HG03558 (cell line): Measurements from ENCODE around the gene TMEM252.

Experiments used
- ATAC-seq: cut with Tn5 transposase; IDR thresholded peaks from one replicate; pipeline ENCODE4 v1.9.1; 2021; ENCODE audit warnings: moderate number of reproducible peaks; ENCODE audit not compliant: unreplicated experiment; ENCODE audit errors: extremely low read depth

The TMEM252 gene

GRCh38 chr9:68545033-68545705, 4.5 kb upstream of the TMEM252 start:
- ATAC-seq, result no peak

DNA sequence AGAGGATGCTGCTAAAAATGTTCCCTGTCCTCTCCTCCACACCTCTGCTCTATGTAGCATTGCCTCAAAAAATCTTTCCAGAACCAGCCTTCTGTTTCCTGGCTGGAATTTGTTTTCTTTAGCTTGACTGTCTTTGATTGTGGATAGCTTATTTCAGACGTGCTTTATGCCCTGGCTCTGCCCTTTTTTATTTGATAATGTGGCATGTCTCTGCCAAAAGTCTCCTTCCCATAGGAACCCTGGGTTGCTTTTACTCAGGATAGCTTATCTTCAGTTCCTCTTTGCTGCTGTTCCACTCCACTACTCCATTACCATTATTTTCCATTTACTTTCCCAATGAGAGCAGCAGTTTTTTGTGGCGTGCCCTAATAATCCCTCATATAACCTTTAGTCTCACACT, 885 bp upstream of the TMEM252 start:
- no peak for ATAC-seq

DNA sequence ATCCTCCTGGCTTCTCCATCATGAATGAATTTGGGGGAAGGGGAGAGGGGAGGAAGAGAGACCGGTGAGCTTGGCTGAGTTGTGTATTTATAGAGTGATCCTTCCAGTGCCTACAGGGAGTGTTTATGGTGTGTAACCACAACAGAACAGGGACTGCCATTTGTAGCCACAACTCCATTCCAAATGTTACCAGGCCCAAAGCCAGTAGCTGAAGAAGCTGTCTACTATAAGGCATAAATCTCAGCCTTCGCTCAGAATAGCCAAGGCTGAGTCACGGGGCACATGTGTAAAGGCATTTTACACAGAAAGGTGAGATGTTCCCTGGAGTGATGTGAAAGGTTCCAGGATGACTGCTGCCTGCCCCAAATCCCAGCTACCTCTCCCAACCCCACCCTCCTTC, 2.5 kb downstream of the TMEM252 start:
- no peak for ATAC-seq

DNA sequence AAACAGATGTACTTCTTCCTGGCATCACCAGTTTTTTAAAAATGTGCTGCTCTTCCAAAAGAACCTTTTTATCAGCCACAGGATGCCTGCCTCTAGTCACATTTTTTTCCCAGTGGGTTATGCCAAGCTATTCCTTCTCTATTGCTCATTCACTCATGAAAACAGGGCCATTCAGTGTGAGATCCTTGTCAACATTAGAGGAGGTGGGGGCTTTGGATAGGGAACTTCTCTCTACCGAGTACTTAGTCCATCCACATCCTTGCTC, 3.1 kb downstream of the TMEM252 start:
- no peak for ATAC-seq

DNA sequence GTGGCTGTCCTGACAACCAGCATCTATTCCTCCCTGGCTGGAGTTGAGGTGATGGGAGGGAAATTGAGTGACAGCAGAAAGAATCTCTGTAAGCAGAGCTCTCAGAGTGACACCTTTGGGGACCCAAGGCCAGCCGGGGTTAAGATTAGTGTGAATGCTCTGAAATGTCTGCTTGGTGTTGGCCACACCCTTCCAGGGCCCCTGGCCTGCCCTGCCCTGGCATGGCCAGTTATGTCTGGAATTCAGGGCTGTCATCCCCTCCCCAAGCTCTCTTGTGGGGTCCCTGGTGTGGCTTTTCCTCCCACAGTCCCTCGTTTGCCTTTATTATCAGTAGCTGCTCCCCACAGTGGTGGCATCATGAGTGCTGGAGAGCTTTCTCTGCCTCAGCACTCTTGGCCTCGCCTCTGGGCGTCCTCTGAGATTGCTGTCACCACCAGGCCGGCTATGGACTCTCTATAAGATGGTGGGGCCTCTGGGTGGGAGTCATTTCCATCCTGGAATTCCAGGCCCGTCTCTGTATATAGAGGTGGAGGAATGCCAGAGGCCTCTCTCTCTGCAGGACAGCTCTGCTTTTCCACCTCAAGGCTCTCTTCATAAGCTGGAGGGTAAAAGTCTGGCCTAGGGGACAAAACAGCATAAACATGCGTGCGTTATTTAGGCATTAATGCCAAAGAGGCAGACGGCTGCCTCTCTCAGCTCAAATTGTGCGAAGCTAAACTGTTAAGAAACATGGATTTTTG, 3.6 kb downstream of the TMEM252 start:
- ATAC-seq, result no peak

DNA sequence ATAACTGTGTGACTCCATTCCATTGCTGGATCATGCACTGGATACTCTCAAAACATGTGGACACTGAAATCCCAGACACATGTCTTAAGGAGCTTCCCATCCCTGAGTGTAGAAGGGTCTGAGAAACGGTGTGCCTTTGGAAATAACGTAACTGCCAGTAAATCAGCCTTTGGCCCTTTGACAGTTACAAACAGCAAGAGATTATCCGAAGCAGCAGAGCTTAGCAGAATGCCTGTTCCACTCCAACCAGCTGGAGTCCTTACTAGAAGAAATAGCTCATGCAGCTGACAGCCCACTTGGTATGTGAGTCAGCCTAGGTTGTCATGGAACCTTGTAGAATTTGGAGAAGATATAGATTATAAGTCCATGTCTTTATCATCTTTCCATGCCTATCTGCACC, 7.0 kb downstream of the TMEM252 start:
- no peak for ATAC-seq

DNA sequence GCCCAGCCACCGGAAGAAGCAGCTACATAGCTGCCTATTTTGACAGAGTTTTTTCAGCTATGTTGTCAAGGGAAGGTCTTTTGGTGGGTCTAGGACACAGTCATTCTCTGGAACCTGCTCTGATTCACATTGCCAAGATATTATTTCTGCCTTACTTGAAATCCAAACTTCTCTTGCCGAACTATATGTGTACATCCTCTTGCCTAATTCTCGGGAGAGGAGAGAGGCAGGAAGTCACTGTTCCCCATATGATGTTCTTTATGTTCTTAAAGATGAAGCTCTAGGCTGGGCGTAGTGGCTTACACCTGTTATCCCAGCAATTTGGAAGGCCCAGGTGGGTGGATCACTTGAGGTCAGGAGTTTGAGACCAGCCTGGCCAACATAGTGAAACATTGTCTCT, 8.6 kb downstream of the TMEM252 start:
- no peak for ATAC-seq

DNA sequence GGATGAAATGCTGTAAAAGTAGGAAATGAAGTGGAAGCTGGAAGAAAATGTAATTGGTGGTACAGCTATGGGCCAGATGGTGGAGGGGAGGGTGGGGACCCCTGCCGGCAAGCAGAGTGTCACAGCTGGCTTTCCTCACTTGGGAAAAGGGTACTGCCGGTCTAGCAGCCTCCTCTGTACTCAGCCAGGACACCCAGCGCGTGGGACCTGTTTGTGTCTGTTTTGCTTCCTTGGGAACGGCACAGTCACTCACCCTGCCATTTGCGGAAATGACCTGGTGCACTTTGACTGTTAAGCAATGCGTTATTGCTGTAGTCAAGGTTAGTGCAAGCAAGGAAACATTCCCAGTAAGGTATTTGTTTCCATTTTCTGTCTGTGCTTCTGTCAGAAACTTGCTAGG, 10.1 kb downstream of the TMEM252 start:
- no peak for ATAC-seq

DNA sequence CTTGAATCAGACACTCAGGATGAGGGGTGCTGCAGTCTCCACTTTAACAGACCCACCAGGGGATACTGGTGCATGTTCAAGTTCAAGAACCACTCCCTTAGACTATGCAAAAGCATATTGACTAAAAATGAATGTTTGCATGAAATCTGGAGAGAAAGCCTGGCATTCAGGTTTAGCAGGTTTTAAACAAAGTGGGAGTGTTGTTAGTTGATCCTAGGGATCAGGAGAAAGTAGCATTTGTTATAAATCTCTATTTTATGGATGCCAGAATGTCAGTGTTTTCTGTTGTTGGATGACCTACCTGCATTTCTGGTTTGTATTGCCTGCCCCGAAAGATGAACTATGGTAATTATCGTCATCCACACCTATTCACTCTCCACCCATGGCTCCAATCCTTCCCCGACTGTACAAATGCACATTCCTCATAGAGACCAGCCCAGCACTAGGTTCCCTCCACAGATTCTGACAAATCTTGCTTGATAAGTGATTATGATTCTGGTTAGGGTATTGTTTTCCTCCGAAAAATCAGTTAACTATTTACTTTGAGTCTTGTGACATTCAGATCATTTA, 17.2 kb downstream of the TMEM252 start:
- no peak for ATAC-seq

- no peak for ATAC-seq
Observed at GRCh38 chr9:68522954-68523353, 17.7 kb downstream of the TMEM252 start.

DNA sequence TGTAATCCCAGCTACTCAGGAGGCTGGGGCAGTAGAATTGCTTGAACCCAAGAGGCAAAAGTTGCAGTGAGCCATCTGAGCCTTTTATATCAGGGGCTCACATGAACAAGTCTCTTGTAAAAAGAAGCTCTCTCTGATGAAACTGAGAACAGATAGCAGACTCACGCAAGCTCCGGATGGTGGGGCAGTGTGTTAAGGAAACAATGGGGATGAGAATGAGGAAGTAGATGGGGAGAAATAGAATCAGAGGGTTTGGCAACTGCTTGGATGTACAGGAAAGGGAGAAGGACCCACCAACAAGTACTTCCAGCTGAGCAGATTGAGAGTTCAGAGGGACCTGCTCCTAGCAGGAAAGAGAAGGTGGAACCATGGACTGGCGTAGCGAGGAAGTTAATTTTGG, 18.6 kb downstream of the TMEM252 start:
- no peak for ATAC-seq

GRCh38 chr9:68515326-68516017, 25.2 kb downstream of the TMEM252 start:
- no peak for ATAC-seq

DNA sequence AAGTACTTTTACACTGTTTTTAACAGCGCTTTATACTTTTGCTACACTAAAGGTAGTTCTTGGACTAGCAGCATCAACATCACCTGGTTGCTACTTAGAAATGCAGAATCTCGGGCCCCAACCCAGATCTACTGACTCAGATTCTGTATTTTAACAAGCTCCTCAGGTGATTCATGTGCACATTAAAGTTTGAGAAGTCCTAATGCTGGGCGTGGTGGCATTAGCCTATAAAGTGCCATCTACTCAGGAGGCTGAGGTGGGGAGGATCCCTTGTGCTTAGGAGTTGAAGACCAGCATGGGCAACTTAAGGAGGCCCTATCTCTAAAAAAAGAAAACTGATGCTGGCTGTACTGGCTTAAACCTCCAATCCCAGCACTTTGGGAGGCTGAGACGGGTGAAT, 26.7 kb downstream of the TMEM252 start:
- ATAC-seq, result no peak

DNA sequence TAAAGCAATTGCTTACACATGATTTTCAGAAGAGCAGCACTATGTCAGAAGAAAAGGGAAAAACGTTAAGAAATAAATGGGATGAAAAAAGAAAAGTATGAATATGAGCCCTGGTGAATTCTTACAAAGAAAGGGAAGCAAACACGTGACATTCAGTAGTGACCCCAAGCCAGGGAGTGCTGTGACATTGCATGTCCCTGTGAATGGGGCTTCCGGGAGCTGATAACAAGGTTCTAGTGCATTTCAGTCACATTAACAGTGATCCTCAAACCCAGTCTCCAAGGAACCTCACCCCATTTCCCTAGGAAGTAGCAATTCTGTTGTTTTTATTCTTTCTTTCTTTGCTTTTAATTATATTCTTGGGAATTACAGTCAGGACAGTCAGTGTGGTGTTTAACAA, 27.3 kb downstream of the TMEM252 start:
- no peak for ATAC-seq

DNA sequence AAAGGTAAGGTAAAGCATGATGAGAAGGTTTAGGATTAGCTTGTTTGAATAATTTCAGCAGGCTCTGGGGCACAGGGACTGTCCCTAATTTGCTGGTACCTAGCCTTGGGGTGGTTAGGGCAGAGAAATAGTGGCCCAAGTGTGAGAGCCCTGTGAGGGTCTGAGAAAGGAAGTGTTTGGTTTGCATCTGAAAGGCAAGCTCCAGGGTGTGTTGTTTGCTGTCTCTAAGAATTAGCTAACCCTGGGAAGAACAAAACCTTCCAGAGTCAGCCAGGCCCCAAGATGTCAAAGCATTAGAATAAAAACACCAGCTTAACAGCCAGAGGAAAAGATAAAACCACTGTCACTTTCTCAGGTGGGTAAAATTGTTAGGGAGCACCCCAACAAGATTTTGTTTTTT, 31.0 kb downstream of the TMEM252 start:
- ATAC-seq, result no peak

DNA sequence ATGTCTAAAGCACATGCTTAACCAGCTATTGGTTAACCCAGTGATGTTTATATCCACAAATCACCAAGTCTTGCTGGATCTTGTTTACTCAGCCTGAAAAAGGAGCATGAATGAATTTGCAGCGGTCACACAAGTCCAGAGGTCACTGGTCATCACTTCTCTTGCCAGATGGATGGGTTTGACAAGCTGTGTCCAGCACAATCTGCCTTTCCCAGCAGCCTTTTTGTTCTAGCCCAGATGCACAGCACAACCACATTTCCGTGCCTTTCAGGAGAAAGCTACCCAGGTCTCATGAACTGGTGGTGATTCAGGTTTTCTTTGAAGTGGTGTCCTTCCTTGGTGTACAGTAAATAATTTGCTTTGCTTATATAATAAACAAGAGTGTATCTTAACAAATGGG, 32.1 kb downstream of the TMEM252 start:
- ATAC-seq, result no peak

GRCh38 chr9:68507806-68508145, 32.9 kb downstream of the TMEM252 start:
- no peak for ATAC-seq

DNA sequence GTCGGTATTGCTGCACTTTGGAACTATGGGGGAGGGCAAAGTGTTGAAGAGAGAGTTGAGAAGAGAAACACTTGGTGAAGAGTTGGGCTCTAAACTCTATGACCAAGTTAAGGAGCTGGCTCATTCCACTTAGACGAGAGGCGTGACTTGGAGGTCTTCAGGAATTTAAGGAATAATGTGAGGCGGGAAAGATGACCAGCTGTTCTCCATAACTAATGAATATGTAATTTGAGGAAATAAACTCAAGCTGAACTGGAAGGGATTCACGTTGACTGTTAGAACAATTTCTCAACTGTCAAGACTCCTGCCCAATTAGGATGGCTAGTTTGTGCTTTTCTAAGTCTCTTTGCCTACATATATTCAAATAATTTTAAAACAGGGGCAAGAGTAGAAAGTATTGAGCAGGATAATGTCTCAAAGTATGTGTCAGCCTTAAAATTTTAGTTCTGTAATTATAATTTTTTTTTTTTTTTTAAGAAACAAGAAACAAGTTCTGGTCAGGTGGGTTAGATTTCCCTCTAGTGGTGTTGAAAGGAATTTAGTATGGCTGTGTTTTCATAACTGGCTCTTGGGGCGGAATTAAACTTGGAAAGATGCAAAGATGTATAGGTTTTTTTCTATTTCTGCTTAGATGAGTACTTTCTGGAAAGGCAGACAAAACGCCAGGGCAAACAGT, 33.4 kb downstream of the TMEM252 start:
- ATAC-seq, result no peak

GRCh38 chr9:68506551-68506950, 34.1 kb downstream of the TMEM252 start:
- ATAC-seq, result no peak

DNA sequence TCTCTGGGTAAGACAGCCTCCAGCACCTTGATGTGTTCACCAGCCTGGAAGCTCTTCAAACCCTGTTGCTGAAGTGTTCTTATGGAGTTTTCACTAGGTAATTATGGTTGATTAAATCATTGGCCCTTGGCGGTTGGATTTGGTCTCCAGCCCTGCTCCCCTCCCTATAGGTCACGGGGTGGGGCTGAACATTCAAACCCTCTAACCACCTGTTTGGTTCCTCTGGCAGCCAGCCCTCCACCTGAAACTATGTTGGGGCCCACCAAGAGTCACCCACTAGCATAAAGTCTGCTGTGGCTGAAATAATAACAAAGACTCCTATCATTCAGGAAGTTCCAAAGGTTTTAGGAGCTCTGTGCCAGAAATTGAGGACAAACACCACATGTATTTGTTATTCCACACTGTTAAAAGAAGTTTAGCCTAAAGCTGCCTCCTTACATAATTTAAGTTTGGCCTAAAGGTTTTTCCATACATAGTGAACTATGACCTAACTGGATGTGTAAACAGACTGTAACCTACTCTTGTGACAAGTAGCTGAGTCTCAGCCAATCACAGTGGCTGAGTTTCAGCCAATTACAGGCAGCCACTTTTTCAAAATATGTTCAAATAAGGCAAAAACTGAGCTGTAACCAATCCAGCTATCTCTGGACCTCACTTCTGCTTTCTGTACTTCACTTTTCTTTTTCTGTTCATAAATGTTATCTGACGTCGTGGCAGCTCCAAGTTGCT, 34.8 kb downstream of the TMEM252 start:
- no peak for ATAC-seq
